ENCODE results near the gene ZBTB20. TPM values are rescaled to one million over a fixed set of nuclear protein-coding genes. Genes with fewer than 3 reads are reported as not detected.

ZBTB20 gene
- polyA plus RNA-seq, 4 donors = 0.27 to 2.2 (median 1.3) TPM

DNA sequence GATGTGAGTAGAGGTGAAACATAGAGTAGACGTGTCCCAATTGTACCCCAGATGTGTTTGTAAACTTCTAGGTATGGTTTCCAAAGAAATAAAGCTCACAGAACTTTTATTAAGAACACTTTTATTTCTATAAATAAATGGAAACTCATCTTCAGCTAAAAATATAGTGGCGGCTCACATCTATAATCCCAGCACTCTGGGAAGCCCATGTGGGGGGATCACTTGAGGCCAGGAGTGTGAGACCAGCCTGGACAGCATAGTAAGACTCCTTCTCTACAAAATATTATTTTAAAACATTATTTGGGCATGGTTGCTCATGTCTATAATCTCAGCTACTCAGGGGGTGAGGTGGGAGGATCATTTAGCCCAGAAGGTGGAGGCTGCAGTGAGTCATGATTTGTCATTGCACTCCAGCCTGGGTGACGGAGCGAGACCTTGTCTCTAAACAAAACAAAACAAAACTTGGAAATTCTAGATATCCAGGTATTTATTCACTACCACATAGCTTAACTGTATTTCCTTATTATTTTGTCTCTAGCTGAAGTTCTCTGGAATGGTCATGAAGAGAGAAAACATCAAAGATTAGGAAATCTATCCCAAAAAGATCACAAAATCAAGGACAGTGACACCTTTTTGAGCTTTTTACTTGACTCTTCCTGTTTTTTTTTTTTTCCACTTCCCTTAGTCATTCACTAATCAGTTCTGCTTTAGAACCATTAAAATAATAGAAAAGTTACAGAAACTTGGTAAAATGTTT is 595.1 kb downstream of the ZBTB20 start:
- no peak overlapping the region for H3K4me3 ChIP-seq (ENCODE audit: low read depth in 1 of 3, low read length in 3 of 3)
- FAIRE-seq (no peak), DNase-seq (no peak)
- H3K4me1 ChIP-seq (ENCODE audit: control insufficient read depth in 3 of 3, insufficient read depth in 2 of 3, low read depth in 1 of 3, low read length in 2 of 3) = no peaks in the 10 kb centered on the region
- no peak overlapping the region for H3K27ac ChIP-seq (ENCODE audit: low read depth in 1 of 3, low read length in 2 of 3)
- no peaks in the 10 kb centered on the region for H3K27me3 ChIP-seq (ENCODE audit: control insufficient read depth in 3 of 3, insufficient read depth in 3 of 3, low read length in 3 of 3)
- no peaks in the 10 kb centered on the region for H3K36me3 ChIP-seq (ENCODE audit: control insufficient read depth in 3 of 3, insufficient read depth in 2 of 3, low read depth in 1 of 3, low read length in 3 of 3)
- no peaks in the 10 kb centered on the region for H3K9me3 ChIP-seq (ENCODE audit: control insufficient read depth in 2 of 2, insufficient read depth in 1 of 2, low read depth in 1 of 2, low read length in 1 of 2)
- 90 to 97% (median 92%) methylated on average over 4 of the region's 4 CpGs for WGBS, 3 donors

DNA sequence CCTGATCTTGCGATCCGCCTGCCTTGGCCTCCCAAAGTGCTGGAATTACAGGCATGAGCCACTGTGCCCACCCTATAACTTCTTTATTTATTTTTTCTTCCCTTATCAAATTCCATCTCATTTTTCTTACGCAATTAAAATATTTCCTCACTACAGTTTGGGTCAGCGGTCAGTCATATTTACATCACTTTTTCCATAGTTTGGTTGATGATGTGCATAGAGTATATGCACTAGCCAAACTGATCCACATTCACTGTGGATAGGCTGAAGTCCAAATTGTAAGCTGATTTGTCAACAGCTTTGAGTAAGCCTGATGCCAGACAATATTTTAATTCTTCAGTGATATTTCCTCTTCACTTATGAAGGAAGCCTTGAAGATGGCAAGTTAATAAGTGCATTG is 596.9 kb downstream of the ZBTB20 start:
- FAIRE-seq = no peak
- no peaks in the 10 kb centered on the region for H3K9me3 ChIP-seq (ENCODE audit: control insufficient read depth in 2 of 2, insufficient read depth in 1 of 2, low read depth in 1 of 2, low read length in 1 of 2)
- WGBS, 3 donors = 93 to 98% (median 96%) methylated on average over 4 of the region's 4 CpGs

DNA sequence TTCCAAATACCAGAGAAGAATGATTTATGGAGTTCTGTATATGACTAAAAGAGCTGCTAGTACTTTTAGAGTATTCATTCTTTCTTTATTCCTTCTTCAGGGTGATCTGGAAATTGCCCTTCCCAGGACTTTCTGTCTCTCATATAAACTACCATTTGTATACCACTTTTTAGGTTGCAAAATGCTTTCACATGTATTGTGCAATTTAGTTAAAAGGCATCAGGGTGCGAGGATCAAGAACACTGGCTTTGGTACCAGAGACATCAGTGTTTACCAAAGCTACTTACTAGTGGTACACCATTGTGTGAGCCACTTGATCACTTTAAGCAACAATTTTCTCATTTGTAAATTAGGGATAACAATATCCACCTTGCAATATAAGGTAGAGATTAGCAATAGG is 601.9 kb downstream of the ZBTB20 start:
- Histone ChIP-seq H3K4me3 (ENCODE audit: low read depth in 1 of 3, low read length in 3 of 3) (no peak overlapping the region), H3K27ac (ENCODE audit: low read depth in 1 of 3, low read length in 2 of 3) (no peak overlapping the region), H3K9me3 (ENCODE audit: control insufficient read depth in 2 of 2, insufficient read depth in 1 of 2, low read depth in 1 of 2, low read length in 1 of 2) (no peaks in the 10 kb centered on the region), H3K36me3 (ENCODE audit: control insufficient read depth in 3 of 3, insufficient read depth in 2 of 3, low read depth in 1 of 3, low read length in 3 of 3) (no peaks in the 10 kb centered on the region), H3K27me3 (ENCODE audit: control insufficient read depth in 3 of 3, insufficient read depth in 3 of 3, low read length in 3 of 3) (no peaks in the 10 kb centered on the region), H3K4me1 (ENCODE audit: control insufficient read depth in 3 of 3, insufficient read depth in 2 of 3, low read depth in 1 of 3, low read length in 2 of 3) (no peaks in the 10 kb centered on the region)
- DNase-seq (no peak), FAIRE-seq (no peak)
- 91 to 97% (median 97%) methylated on average over 1 of the region's 1 CpG for WGBS, 3 donors

More for the DNA sequence above, 596.9 kb downstream of the ZBTB20 start:
- Histone ChIP-seq H3K27ac (ENCODE audit: low read depth in 1 of 3, low read length in 2 of 3) (no peak overlapping the region), H3K4me3 (ENCODE audit: low read depth in 1 of 3, low read length in 3 of 3) (no peak overlapping the region), H3K36me3 (ENCODE audit: control insufficient read depth in 3 of 3, insufficient read depth in 2 of 3, low read depth in 1 of 3, low read length in 3 of 3) (no peaks in the 10 kb centered on the region), H3K4me1 (ENCODE audit: control insufficient read depth in 3 of 3, insufficient read depth in 2 of 3, low read depth in 1 of 3, low read length in 2 of 3) (no peaks in the 10 kb centered on the region), H3K27me3 (ENCODE audit: control insufficient read depth in 3 of 3, insufficient read depth in 3 of 3, low read length in 3 of 3) (no peaks in the 10 kb centered on the region)
- no peak for DNase-seq

DNA sequence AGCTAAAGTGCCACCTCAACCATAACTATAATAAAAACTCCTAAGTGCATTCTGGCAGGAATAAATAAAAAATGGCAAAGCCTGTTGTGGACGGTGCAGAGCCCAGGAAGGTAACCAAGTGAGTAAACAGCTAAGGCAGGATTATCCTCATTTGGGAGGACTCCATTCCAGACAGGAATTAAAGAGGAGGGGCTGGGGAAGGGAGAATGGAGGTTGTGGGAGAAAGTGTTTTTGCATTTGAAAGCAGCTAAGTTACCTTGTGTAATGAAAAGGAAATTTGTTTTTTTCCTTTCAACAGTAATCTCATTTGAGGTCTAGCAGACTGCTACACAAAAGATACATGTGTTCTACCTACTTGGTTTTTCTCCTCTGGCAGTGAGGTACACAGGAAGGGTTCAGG is 604.7 kb downstream of the ZBTB20 start:
- H3K4me1 ChIP-seq (ENCODE audit: control insufficient read depth in 3 of 3, insufficient read depth in 2 of 3, low read depth in 1 of 3, low read length in 2 of 3) = no peaks in the 10 kb centered on the region

DNA sequence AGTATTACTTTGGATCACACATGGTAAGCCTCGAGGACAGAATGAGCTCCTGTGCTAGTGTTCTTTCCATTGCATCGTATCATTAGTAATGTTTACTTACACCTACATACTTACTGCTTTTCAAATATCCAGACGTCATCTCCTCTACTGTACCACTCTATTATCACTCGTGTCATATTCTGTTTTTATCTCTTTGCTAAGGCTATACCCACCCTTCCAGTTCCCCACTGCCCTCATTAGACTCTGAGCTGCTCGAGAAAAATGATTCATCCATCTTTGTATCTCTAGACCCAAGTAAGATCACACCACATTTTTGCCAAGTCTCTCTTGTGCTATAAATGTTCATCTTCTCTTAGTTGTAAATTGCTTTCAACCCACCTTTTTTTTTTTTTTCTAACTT is 607.6 kb downstream of the ZBTB20 start:
- Histone ChIP-seq H3K36me3 (ENCODE audit: control insufficient read depth in 3 of 3, insufficient read depth in 2 of 3, low read depth in 1 of 3, low read length in 3 of 3) (no peaks in the 10 kb centered on the region), H3K27ac (ENCODE audit: low read depth in 1 of 3, low read length in 2 of 3) (no peak overlapping the region), H3K4me1 (ENCODE audit: control insufficient read depth in 3 of 3, insufficient read depth in 2 of 3, low read depth in 1 of 3, low read length in 2 of 3) (no peaks in the 10 kb centered on the region), H3K27me3 (ENCODE audit: control insufficient read depth in 3 of 3, insufficient read depth in 3 of 3, low read length in 3 of 3) (no peaks in the 10 kb centered on the region), H3K9me3 (ENCODE audit: control insufficient read depth in 2 of 2, insufficient read depth in 1 of 2, low read depth in 1 of 2, low read length in 1 of 2) (no peaks in the 10 kb centered on the region), H3K4me3 (ENCODE audit: low read depth in 1 of 3, low read length in 3 of 3) (no peak overlapping the region)
- FAIRE-seq = no peak
- no peak for DNase-seq
- WGBS, 3 donors = 84 to 91% (median 86%) methylated on average over 5 of the region's 5 CpGs

More for the DNA sequence above, 604.7 kb downstream of the ZBTB20 start:
- H3K27me3 ChIP-seq (ENCODE audit: control insufficient read depth in 3 of 3, insufficient read depth in 3 of 3, low read length in 3 of 3) = no peaks in the 10 kb centered on the region
- H3K9me3 ChIP-seq (ENCODE audit: control insufficient read depth in 2 of 2, insufficient read depth in 1 of 2, low read depth in 1 of 2, low read length in 1 of 2) = no peaks in the 10 kb centered on the region
- no peaks in the 10 kb centered on the region for H3K36me3 ChIP-seq (ENCODE audit: control insufficient read depth in 3 of 3, insufficient read depth in 2 of 3, low read depth in 1 of 3, low read length in 3 of 3)
- WGBS, 3 donors = 69 to 97% (median 79%) methylated on average over 1 of the region's 1 CpG
- H3K27ac ChIP-seq (ENCODE audit: low read depth in 1 of 3, low read length in 2 of 3) = no peak overlapping the region
- FAIRE-seq (no peak), DNase-seq (no peak)
- H3K4me3 ChIP-seq (ENCODE audit: low read depth in 1 of 3, low read length in 3 of 3) = no peak overlapping the region

DNA sequence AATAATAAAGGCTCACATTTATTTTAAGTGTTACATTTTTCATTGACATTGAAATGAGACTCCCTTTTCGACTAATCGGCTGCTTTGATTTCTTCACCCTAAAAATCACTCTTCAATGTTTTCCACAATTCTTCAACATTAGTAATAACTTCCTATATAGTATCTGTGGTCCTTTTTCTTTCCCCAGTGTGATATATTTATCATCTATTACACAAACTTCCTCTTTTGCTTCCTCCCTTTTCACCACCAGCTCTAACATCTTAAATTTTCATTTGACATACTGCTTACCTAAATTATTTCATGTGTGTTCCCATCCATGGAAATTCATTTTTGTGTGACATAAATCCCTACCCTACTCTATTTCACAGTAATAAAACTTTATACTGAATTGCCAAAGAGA is 608.9 kb downstream of the ZBTB20 start:
- Histone ChIP-seq H3K27ac (ENCODE audit: low read depth in 1 of 3, low read length in 2 of 3) (no peak overlapping the region), H3K4me3 (ENCODE audit: low read depth in 1 of 3, low read length in 3 of 3) (no peak overlapping the region), H3K27me3 (ENCODE audit: control insufficient read depth in 3 of 3, insufficient read depth in 3 of 3, low read length in 3 of 3) (no peaks in the 10 kb centered on the region), H3K4me1 (ENCODE audit: control insufficient read depth in 3 of 3, insufficient read depth in 2 of 3, low read depth in 1 of 3, low read length in 2 of 3) (no peaks in the 10 kb centered on the region), H3K36me3 (ENCODE audit: control insufficient read depth in 3 of 3, insufficient read depth in 2 of 3, low read depth in 1 of 3, low read length in 3 of 3) (no peaks in the 10 kb centered on the region), H3K9me3 (ENCODE audit: control insufficient read depth in 2 of 2, insufficient read depth in 1 of 2, low read depth in 1 of 2, low read length in 1 of 2) (no peaks in the 10 kb centered on the region)
- FAIRE-seq = no peak
- WGBS, 3 donors = 72 to 88% (median 83%) methylated on average over 2 of the region's 2 CpGs
- DNase-seq = no peak

DNA sequence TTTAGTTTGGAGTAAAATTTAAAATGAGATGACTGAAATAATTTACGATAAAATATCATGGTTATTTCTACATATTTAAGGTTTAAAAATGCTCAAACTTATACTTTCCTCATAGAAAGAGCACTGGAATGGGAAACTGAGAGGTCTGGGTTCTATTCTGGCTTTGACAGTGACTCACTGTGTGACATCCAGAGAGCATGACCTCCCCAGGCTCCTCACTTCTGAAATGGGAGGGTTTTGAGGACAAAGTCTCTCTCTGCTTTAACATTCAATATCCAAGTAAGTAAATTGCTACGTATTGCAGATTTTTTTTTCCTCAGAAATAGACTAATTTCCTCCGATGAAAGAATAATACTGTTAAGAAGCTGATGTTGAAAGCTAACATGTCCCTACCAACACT is 618.6 kb downstream of the ZBTB20 start:
- FAIRE-seq (no peak), DNase-seq (no peak)
- H3K27ac ChIP-seq (ENCODE audit: low read depth in 1 of 3, low read length in 2 of 3) = no peak overlapping the region
- H3K9me3 ChIP-seq (ENCODE audit: control insufficient read depth in 2 of 2, insufficient read depth in 1 of 2, low read depth in 1 of 2, low read length in 1 of 2) = peaks cover 0 to 7% of the 10 kb centered on the region in 2 donors
- peaks cover 0 to 6% (median 0%) of the 10 kb centered on the region in 3 donors for H3K36me3 ChIP-seq (ENCODE audit: control insufficient read depth in 3 of 3, insufficient read depth in 2 of 3, low read depth in 1 of 3, low read length in 3 of 3)
- WGBS, 3 donors = 92 to 99% (median 93%) methylated on average over 3 of the region's 3 CpGs
- H3K4me1 ChIP-seq (ENCODE audit: control insufficient read depth in 3 of 3, insufficient read depth in 2 of 3, low read depth in 1 of 3, low read length in 2 of 3) = no peaks in the 10 kb centered on the region
- no peak overlapping the region for H3K4me3 ChIP-seq (ENCODE audit: low read depth in 1 of 3, low read length in 3 of 3)
- H3K27me3 ChIP-seq (ENCODE audit: control insufficient read depth in 3 of 3, insufficient read depth in 3 of 3, low read length in 3 of 3) = no peaks in the 10 kb centered on the region

DNA sequence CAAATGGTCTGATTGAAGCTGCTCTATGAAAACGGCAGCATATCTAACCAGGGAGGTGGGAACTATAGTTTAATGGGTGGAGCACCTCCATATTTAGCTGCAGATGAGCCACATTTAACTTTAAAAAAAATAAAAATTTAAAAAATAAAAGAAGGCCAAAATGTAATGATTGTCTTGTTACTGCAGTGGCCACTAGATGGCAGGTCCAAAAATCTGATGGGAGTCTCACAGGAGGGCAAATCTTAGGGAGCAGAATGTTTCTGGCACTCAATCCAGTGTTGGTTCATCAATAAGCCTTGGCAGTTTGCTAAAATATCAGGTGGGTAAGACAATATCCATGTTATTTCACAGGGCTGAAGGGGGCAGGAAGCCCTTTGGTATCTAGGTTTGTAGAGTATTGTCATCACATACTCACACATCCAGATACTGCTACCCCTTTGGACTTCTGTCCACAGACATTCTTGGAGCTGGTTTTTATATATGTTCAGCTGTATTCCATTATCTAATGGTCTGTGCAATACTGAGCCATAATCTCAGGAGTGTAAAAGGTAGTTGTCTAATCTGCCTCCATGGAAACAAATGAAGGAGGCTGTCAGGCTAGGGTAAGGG is 619.9 kb downstream of the ZBTB20 start:
- no peaks in the 10 kb centered on the region for H3K27me3 ChIP-seq (ENCODE audit: control insufficient read depth in 3 of 3, insufficient read depth in 3 of 3, low read length in 3 of 3)
- no peaks in the 10 kb centered on the region for H3K4me1 ChIP-seq (ENCODE audit: control insufficient read depth in 3 of 3, insufficient read depth in 2 of 3, low read depth in 1 of 3, low read length in 2 of 3)
- H3K27ac ChIP-seq (ENCODE audit: low read depth in 1 of 3, low read length in 2 of 3) = no peak overlapping the region
- DNase-seq (peak; percentile 4 to 9), FAIRE-seq (no peak)
- 67 to 78% (median 70%) methylated on average over 1 of the region's 1 CpG for WGBS, 3 donors
- H3K36me3 ChIP-seq (ENCODE audit: control insufficient read depth in 3 of 3, insufficient read depth in 2 of 3, low read depth in 1 of 3, low read length in 3 of 3) = peaks cover 0 to under 1% (median 0%) of the 10 kb centered on the region in 3 donors
- peaks cover 0 to 2% of the 10 kb centered on the region in 2 donors for H3K9me3 ChIP-seq (ENCODE audit: control insufficient read depth in 2 of 2, insufficient read depth in 1 of 2, low read depth in 1 of 2, low read length in 1 of 2)
- no peak overlapping the region for H3K4me3 ChIP-seq (ENCODE audit: low read depth in 1 of 3, low read length in 3 of 3)
